GM18861 (cell line): ENCODE results near the gene PRAMEF17.
"Not testable (repeated sequence)": the region's sequence is repeated elsewhere in the genome, so short reads cannot be mapped to it uniquely, and the experiment has no call there.

Experiments used
- ATAC-seq: cut with Tn5 transposase; IDR thresholded peaks from one replicate; pipeline ENCODE4 v1.9.1; 2021; ENCODE audit not compliant: unreplicated experiment

Gene PRAMEF17, protein sequence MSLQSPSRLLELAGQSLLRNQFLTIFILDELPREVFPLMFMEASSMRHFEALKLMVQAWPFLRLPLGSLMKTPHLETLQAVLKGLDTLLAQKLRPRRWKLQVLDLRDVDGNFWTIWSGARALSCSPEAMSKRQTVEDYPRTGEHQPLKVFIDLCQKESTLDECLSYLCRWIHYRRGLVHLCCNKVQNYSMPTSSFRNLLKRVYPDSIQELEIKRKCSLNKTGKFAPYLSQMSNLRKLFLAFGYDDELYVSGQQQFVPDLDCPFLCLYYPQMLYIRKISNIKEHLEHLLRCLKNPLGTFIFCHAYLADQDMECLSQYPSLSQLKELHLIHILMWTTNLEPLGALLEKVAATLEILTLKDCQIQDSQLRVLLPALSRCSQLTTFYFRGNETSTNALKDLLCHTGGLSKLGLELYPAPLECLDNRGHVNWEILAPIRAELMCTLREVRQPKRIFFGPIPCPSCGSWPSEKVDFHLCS

GRCh38 chr1:13389332-13389731, at the start of gene PRAMEF17:
TSS of gene PRAMEF17 (plus strand) at chr1:13389632. CDS start at chr1:13389658, 26 bp downstream.
- not testable (repeated sequence) for ATAC-seq

DNA sequence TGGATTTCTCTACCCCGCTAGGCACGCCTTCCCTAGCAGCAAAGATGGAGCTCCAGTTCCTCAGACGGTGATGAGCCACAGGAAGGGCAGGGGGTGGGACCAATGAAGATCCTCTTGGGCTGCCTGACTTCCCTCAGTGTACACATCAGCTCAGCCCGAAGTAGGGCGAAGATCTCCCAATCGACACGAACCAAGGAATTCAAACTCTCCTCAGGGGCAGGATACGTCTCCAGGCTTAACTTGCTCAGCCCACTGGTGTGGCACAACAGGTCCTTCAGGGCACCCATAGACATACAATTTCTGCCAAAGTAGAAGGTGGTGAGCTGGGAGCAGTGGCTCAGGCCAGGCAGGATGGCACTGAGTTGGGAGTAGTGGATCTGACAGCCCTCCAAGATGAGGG, 46.9 kb upstream of the PRAMEF17 start:
- ATAC-seq = not testable (repeated sequence)

DNA sequence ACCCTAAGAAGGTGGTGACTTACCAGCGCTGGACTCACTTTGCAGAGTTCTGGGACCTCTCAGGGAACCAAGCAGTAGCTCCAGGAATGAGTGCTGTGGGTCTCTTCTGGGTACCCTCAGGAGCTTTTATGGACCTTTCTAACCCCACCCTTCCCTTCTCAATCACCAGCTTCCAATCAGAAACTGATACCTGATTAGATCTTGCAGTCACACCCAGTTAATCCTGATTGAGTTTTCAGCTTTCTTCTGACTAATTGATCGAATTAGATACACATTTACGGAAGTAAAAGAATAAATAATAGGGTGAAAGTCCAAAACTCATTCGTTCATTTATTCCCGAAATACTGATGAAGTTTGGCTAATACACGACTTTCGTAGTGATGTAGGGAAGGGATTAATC, 42.4 kb upstream of the PRAMEF17 start, which contains the start of gene PRAMEF14:
PRAMEF14 (minus strand) TSS at position 101 of the 400 bp plus-strand sequence. CDS start 1,820 bp downstream, outside the sequence.
- not testable (repeated sequence) for ATAC-seq

- not testable (repeated sequence) for ATAC-seq
Observed at GRCh38 chr1:13353476-13353875, 36.0 kb upstream of the PRAMEF17 start.

DNA sequence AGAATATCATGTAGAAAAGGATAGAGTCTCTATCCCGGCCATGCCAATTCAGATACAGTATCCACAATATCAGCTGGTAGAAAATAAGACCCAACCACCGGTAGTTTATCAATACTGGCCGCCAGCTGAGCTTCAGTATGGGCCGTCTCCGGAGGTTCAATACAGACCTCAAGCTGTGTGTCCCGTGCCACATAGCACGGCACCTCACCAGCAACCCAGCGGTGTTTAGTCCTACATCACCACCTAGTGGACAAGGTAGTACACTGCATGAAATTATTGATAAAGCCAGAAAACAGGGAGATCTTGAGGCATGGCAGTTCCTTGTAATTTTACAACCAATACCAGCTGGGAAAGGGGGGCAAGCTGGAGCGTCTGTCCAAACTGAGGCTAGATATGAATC, 35.0 kb upstream of the PRAMEF17 start:
- not testable (repeated sequence) for ATAC-seq

DNA sequence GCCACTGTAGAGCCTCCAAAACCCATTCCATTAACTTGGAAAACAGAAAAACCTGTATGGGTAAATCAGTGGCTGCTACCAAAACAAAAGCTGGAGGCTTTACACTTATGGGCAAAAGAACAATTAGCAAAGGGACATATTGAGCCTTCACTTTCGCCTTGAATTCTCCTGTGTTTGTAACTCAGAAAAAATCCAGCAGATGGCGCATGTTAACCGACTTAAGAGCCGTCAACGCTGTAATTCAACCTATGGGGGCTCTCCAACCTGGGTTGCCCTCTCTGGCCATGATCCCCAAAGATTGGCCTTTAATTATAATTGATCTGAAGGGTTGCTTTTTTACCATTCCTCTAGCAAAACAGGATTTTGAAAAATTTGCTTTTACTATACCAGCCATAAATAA, 32.7 kb upstream of the PRAMEF17 start:
- not testable (repeated sequence) for ATAC-seq

- ATAC-seq = not testable (repeated sequence)
Observed at GRCh38 chr1:13362364-13362763, 27.1 kb upstream of the PRAMEF17 start.

DNA sequence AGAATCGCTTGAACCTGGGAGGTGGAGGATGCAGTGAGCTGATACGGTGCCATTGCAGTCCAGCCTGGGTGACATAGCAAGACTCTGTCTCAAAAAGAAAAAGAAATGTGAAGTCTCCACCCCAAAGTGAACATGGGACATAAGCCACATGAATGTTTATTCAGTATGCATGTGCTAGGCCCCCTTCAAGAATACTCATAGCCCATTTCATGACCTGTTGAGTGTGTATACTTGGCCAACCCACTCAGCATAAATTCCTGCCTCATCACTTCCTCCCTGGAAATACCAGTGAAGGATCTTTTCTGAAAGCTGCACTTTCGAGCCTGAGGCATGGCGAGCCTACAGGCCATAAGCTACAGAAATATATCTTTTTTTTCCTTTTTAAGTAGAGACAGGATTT, 24.5 kb upstream of the PRAMEF17 start:
- ATAC-seq = not testable (repeated sequence)

DNA sequence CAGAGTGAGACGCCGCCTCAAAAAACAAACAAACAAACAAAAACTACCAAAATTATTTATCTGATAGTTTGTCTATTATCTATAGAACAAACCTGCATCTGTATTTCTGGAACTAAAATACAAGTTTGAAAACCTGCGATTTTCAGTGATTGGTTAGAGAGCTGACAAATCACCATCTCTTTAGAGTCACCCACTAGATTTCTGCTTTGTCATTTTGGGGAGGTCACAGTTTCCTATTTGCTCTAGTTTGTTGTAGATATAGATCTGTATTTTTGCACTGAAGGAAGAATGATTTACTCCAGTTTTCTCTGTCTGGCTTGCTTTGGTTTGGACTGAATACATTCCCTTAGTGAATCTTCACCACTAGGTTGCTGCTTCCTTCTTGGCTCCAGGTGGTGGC, 22.9 kb upstream of the PRAMEF17 start:
- ATAC-seq = not testable (repeated sequence)

DNA sequence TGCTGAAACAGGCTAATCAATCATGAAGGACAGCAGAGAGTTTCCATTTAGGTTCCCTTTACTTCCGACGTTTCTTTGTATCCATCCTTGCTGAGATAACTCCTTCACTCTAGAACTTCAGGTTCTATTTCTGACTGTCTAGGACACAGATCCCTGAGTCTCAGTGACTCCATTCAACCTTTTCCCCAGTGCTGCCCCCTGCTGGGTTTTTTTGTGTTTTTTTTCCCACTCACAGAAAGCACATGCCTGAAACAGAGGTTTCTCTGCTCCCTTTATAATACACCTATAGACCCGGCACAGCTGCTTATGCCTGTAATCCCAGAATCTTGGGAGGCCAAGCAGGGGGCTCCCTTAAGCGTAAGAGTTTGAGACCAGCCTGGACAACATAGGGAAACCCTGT, 20.9 kb upstream of the PRAMEF17 start:
- ATAC-seq = not testable (repeated sequence)

GRCh38 chr1:13378983-13379382, 10.4 kb upstream of the PRAMEF17 start:
- ATAC-seq = not testable (repeated sequence)

GRCh38 chr1:13380380-13380779, 9.1 kb upstream of the PRAMEF17 start:
- not testable (repeated sequence) for ATAC-seq

GRCh38 chr1:13393004-13393403, 3.6 kb downstream of the PRAMEF17 start:
- ATAC-seq = not testable (repeated sequence)

DNA sequence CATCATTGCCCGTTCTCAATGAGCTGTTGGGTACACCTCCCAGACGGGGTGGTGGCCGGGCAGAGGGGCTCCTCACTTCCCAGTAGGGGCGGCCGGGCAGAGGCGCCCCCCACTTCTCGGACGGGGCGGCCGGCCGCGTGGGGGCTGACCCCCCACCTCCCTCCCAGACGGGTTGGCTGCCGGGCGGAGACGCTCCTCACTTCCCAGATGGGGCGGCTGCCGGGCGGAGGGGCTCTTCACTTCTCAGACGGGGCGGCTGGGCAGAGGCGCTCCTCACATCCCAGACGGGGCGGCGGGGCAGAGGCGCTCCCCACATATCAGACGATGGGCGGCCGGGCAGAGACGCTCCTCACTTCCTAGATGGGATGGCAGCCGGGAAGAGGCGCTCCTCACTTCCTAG, 5.3 kb downstream of the PRAMEF17 start:
- ATAC-seq = not testable (repeated sequence)

DNA sequence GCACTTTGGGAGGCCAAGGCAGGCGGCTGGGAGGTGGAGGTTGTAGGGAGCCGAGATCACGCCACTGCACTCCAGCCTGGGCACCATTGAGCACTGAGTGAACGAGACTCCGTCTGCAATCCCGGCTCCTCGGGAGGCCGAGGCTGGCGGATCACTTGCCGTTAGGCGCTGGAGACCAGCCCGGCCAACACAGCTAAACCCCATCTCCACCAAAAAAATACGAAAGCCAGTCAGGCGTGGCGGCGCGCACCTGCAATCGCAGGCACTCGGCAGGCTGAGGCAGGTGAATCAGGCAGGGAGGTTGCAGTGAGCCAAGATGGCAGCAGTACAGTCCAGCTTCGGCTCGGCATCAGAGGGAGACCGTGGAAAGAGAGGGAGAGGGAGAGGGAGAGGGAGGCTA, 5.9 kb downstream of the PRAMEF17 start:
- not testable (repeated sequence) for ATAC-seq

- no peak for ATAC-seq
Observed at GRCh38 chr1:13407811-13408210, 18.4 kb downstream of the PRAMEF17 start.

DNA sequence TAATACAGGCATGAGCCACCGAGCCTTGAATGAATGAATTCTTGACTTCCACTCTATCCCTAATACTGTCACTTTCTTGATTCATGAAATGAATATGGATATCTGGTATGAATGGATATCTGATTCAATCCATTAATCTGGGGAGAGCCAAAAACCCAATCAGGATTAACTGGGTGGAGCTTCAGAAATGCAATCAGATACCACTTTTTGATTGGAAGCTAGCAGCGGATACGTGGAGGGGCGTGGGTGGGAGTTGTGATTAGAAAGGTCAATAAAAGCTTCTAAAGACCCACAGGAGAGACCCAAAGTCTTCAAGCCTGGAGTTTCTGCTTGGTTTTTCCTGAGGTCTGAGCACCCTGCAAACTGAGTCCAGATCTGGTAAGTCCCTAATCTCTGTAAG, 20.7 kb downstream of the PRAMEF17 start, which contains the start of gene PRAMEF20:
PRAMEF20 (plus strand) TSS at position 301 of the 400 bp plus-strand sequence. CDS start 5,905 bp downstream, outside the sequence.
- ATAC-seq = not testable (repeated sequence)

DNA sequence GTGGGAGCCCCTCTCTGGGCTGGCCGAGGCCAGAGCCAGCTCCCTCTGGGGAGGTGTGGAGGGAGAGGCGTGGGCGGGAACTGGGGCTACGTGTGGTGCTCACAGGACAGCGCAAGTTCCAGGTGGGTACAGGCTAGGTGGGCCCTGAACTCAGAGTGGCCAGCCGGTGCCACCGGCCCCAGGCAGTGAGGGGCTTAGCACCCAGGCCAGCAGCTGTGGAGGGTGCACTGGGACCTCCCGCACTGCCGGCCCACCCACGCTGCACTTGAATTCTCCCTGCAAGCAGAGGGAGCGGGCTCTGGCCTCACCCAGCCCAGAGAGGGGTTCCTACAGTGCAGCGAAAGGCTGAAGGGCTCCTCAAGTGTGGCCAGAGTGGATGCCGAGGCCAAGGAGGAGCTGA, 41.1 kb downstream of the PRAMEF17 start:
- ATAC-seq = no peak

- ATAC-seq = no peak
Observed at GRCh38 chr1:13432251-13432650, 42.8 kb downstream of the PRAMEF17 start.

DNA sequence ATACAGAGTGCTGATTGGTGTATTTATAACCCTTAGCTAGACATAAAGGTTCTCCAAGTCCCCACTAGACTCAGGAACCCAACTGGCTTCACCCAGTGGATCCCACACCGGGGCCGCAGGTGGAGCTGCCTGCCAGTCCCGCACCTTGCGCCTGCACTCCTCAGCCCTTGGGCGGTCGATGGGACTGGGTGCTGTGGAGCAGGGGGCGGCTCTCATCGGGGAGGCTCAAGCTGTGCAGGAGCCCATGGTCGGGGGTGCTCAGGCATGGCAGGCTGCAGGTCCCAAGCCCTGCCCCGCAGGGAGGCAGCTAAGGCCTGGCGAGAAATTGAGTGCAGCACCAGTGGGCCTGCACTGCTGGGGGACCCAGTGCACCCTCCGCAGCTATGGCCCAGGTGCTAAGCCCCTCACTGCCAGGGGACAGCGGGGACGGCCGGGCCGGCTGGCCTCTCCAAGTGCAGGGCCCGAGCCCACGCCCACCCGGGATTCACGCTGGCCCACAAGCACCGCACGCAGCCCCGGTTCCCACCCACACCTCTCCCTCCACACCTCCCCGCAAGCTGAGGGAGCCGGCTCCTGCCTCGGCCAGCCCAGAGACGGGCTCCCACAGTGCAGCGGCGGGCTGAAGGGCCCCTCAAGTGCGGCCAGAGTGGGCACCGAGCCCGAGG, 44.4 kb downstream of the PRAMEF17 start:
- ATAC-seq = not testable (repeated sequence)

GRCh38 chr1:13435458-13435857, 46.0 kb downstream of the PRAMEF17 start:
- no peak for ATAC-seq
